K562 (cell line): ENCODE data around the gene SEC16A. TPM values are rescaled to one million over a fixed set of nuclear protein-coding genes. Genes with fewer than 3 reads are reported as not detected.

ENCODE experiments used
- ATAC-seq: fragments of 200-7000 bp; cut with Tn5 transposase; 3 replicates; pipeline ENCODE4 v1.9.1; 2020; ENCODE audit warnings: moderate library complexity
- BruUV-seq: library from RNA; stranded (reverse); fragments of 400-500 nt; replicated peaks from 2 replicates; lab custom pipeline; 2021; lab: Mats Ljungman, UMichigan
- CTCF ChIA-PET: fragments of 300-600 bp; formaldehyde crosslinking; extraction: SDS; loops from one replicate; lab custom pipeline; 2021; ENCODE audit warnings: low intra/inter-chr PET ratio; lab: Yijun Ruan, JAX
- POLR2A ChIA-PET: fragments of 300-600, 350-650 bp; sonication (Branson Sonifier 250); formaldehyde crosslinking; extraction: SDS; loops from one replicate; lab custom pipeline; 2021; ENCODE audit warnings: antibody characterized with exemption, inconsistent platforms; lab: Yijun Ruan, JAX
- DNase-seq, 4 experiments: peaks; one replicate each; pipeline versions ENCODE4 v3.0.0 to v3.0.0-alpha.2; 2011 to 2018; ENCODE audit warnings: low spot score in 3 of 4, mixed read lengths in 3 of 4; ENCODE audit errors: extremely low read depth in 1 of 4
- FAIRE-seq: peaks from 2 replicates; lab custom pipeline; 2011; peaks lifted over from hg19 to GRCh38; lab: Jason Lieb, UNC
- H2AFZ ChIP-seq: 2 replicates; pipeline ENCODE4 v1.6.0; 2011; ENCODE audit warnings: low read depth, low read length, control low read depth, inconsistent platforms
- H3K27ac ChIP-seq: fragments of 200-600 bp; 3 replicates; pipeline ENCODE4 v1.8.0; 2011; ENCODE audit warnings: low read depth, mild to moderate bottlenecking, control low read depth, inconsistent platforms, low read length, moderate library complexity, mixed read lengths; ENCODE audit errors: extremely low read depth
- H3K27me3 ChIP-seq, 2 experiments: fragments of 300-600 bp in 1 of 2; 2 replicates in 1 of 2; 3 replicates in 1 of 2; pipeline versions ENCODE4 v1.6.0 to v1.8.0; 2011; ENCODE audit warnings: inconsistent platforms in 2 of 2, low read length in 2 of 2, mild to moderate bottlenecking in 1 of 2, mixed read lengths in 1 of 2, moderate library complexity in 1 of 2; ENCODE audit not compliant: control insufficient read depth in 2 of 2, insufficient read depth in 2 of 2
- H3K36me3 ChIP-seq: fragments of 300-600 bp; 3 replicates; pipeline ENCODE4 v1.8.0; 2011; ENCODE audit warnings: mild to moderate bottlenecking, low read length, inconsistent platforms; ENCODE audit not compliant: control insufficient read depth, insufficient read depth
- H3K4me1 ChIP-seq, 2 experiments: fragments of 200-600 bp in 1 of 2; replicated peaks in 1 of 2; 2 replicates in 1 of 2; 3 replicates in 1 of 2; pipeline versions ENCODE4 v1.5.1 to v1.8.0; 2011; ENCODE audit warnings: inconsistent platforms in 2 of 2, low read length in 2 of 2, mild to moderate bottlenecking in 1 of 2, mixed read lengths in 1 of 2, moderate library complexity in 1 of 2; ENCODE audit not compliant: control insufficient read depth in 2 of 2, insufficient read depth in 2 of 2
- H3K4me2 ChIP-seq: 2 replicates; pipeline ENCODE4 v1.6.1; 2011; ENCODE audit warnings: low read length, control low read depth, inconsistent platforms, mixed read lengths; ENCODE audit not compliant: insufficient read depth
- H3K4me3 ChIP-seq: fragments of 200-600 bp; sonication (generic), shearing (Covaris generic); 2 replicates; pipeline ENCODE4 v1.5.1; 2016; ENCODE audit warnings: control low read depth, inconsistent platforms
- H3K79me2 ChIP-seq: fragments of 200-600 bp; 3 replicates; pipeline ENCODE4 v1.8.0; 2011; ENCODE audit warnings: low read length, inconsistent platforms; ENCODE audit not compliant: control insufficient read depth, insufficient read depth
- H3K9ac ChIP-seq, 2 experiments: 2 replicates each; pipeline versions ENCODE4 v1.6.0 to v1.6.1; 2011; ENCODE audit warnings: low read depth in 2 of 2, low read length in 2 of 2, control low read depth in 1 of 2, inconsistent platforms in 1 of 2, mild to moderate bottlenecking in 1 of 2, mixed read lengths in 1 of 2; ENCODE audit not compliant: insufficient read depth in 1 of 2
- H3K9me1 ChIP-seq: one replicate; pipeline ENCODE4 v1.6.0; 2011; ENCODE audit warnings: inconsistent platforms, mild to moderate bottlenecking, low read length, moderate library complexity; ENCODE audit not compliant: control insufficient read depth, insufficient read depth
- H3K9me3 ChIP-seq: replicated peaks from 2 replicates; pipeline ENCODE4 v1.5.1; 2011; ENCODE audit warnings: low read depth, low read length, inconsistent platforms; ENCODE audit not compliant: control insufficient read depth, insufficient read depth
- H4K20me1 ChIP-seq: replicated peaks from 2 replicates; pipeline ENCODE4 v1.6.1; 2011; ENCODE audit warnings: low read length, inconsistent platforms, mixed read lengths; ENCODE audit not compliant: control insufficient read depth, insufficient read depth
- LCOR ChIP-seq: sonication (generic); formaldehyde crosslinking; IDR thresholded peaks from 2 replicates; pipeline ENCODE4 v1.8.0; 2022; ENCODE audit warnings: mild to moderate bottlenecking, missing genetic modification reagents
- MECOM ChIP-seq: fragments of 250-450 bp; sonication (Bioruptor Pico); IDR thresholded peaks from 2 replicates; pipeline ENCODE4 v1.8.0; 2022; ENCODE audit warnings: inconsistent platforms
- NELFE ChIP-seq: IDR thresholded peaks from 2 replicates; pipeline ENCODE4 v1.6.1; 2011; ENCODE audit warnings: mild to moderate bottlenecking; ENCODE audit not compliant: insufficient read depth, insufficient read length
- ZNF584 ChIP-seq: fragments of 200-800 bp; sonication (Bioruptor generic); IDR thresholded peaks from 2 replicates; pipeline ENCODE4 v1.6.1; 2016; ENCODE audit warnings: low read depth, mild to moderate bottlenecking, missing genetic modification characterization, missing compliant biosample characterization
- WGBS: fragments of 100-300 bp; shearing (Covaris generic); methylation state at CpG from one replicate; pipeline ENCODE4 v1.1.6; 2016; ENCODE audit warnings: low coverage, mixed read lengths; ENCODE audit not compliant: insufficient coverage; ENCODE audit errors: missing lambda C conversion rate; 5-methylcytosine and 5-hydroxymethylcytosine counted together
- in situ Hi-C: fragments of 300-500 bp; cut with MboI; formaldehyde crosslinking; loops from 4 replicates; pipeline ENCODE4 v1.15.0; 2018; ENCODE audit warnings: inconsistent platforms, mixed read lengths
- intact Hi-C: fragments of 100-400 bp; cut with micrococcal nuclease; formaldehyde crosslinking; loops from 2 replicates; pipeline ENCODE4 v1.14.2; 2022
- polyA plus RNA-seq, 8 experiments: library from polyadenylated mRNA; depleted of rRNA in 4 of 8; stranded (reverse) in 5 of 8; unstranded in 3 of 8; fragments of >200 nt; fragmentation: Nextera tagmentation in 2 of 8; fragmentation: Illumina TruSeq in 1 of 8; extraction: Ambion mirVana in 2 of 8; extraction: Trizol in 1 of 8; gene quantifications; 2 replicates each; pipeline versions ENCODE4 v1.2.1 to v1.2.3, GENCODE V29; 2011 to 2014; ENCODE audit warnings: inconsistent platforms in 1 of 8, missing spikeins in 1 of 8
- total RNA-seq, 7 experiments: library from RNA; depleted of rRNA in 6 of 7; stranded (reverse); fragments of >200 nt in 6 of 7; fragmentation: Illumina TruSeq in 2 of 7; extraction: Trizol in 2 of 7; gene quantifications; 2 replicates each; pipeline versions ENCODE4 v1.2.1 to v1.2.3, GENCODE V29; 2011 to 2021; ENCODE audit warnings: low replicate concordance in 1 of 7

SEC16A gene
- total and polyA plus RNA-seq, 9 of the 15 experiments (the other 6 are each of a cell fraction or from before 2014, with no cell fraction given): 8.3 to 62.8 (median 14.0) TPM

DNA sequence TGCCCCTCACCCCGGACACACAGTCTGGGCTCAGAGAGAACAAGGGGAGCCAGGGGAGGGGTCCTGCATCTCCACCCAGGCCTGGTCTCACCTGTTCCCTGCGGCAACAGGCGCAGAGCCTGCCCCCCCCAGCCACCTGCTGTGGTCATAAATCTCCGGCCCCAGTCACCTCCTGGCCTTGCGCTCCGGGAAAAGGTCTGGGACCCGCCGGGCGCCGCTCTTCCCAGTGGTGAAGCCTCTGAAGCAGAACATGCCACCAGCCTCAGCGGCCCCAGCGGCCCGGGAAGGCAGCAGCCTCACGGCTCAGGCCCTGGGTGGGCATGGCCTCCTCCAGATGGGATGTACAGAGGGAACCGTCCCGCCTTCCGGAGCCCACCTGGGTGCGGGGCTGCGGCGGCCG is 42.4 kb upstream of the SEC16A start:
- intact Hi-C loops: no loop called here
- Histone ChIP-seq H3K27ac (no peak overlapping the region), H3K4me3 (no peak overlapping the region), H3K4me1 (peaks cover 0 to 87% of the 10 kb centered on the region in 2 experiments; a peak in 3 of 5 replicates), H3K9ac (no peak overlapping the region; a peak in 1 of 4 replicates), H3K27me3 (no peaks in the 10 kb centered on the region), H3K79me2 (peaks cover 6% of the 10 kb centered on the region; the same call in 1 of the 3 replicates), H3K36me3 (peaks cover 4% of the 10 kb centered on the region; the same call in 1 of the 3 replicates), H3K9me3 (no peaks in the 10 kb centered on the region), H2AFZ (no peak overlapping the region), H3K4me2 (no peak overlapping the region), H4K20me1 (0 out of 2 replicates have a peak, but pooled peaks cover 6% of the 10 kb centered on the region), H3K9me1 (no peaks in the 10 kb centered on the region)
- TF ChIP-seq LCOR (no peak), ZNF584 (CRISPR knock-in tag) (no peak), MECOM (CRISPR knock-in tag) (no peak), NELFE (no peak)
- in situ Hi-C loops: no loop called here
- BruUV-seq: no TSS peak
- 90% methylated on average over 5 of the region's 21 CpGs for WGBS
- no peak for DNase-seq
- FAIRE-seq: no peak
- ChIA-PET CTCF (no interaction called here), POLR2A (no interaction called here)
- no peak for ATAC-seq
